H9 (cell line): ENCODE data around the gene RGP1. TPM values are rescaled to one million over a fixed set of nuclear protein-coding genes. Genes with fewer than 3 reads are reported as not detected.

Source experiments
- DNase-seq: peaks from one replicate; pipeline ENCODE4 v3.0.0-alpha.2; 2017
- H2AFZ ChIP-seq: one replicate; pipeline ENCODE4 v1.6.1; 2013; ENCODE audit warnings: mild to moderate bottlenecking, low read length, control low read depth, moderate library complexity
- H2AK5ac ChIP-seq: 2 replicates; pipeline ENCODE4 v1.6.1; 2013; ENCODE audit warnings: low read length, control low read depth, mixed read lengths; ENCODE audit not compliant: insufficient read length
- H2BK120ac ChIP-seq: one replicate; pipeline ENCODE4 v1.6.1; 2013; ENCODE audit warnings: low read depth, mild to moderate bottlenecking, low read length, control low read depth, inconsistent platforms; ENCODE audit not compliant: poor library complexity, severe bottlenecking
- H2BK12ac ChIP-seq: 2 replicates; pipeline ENCODE4 v1.6.1; 2013; ENCODE audit warnings: low read length, control low read depth, mixed read lengths, low read depth; ENCODE audit not compliant: insufficient read length
- H2BK15ac ChIP-seq: 2 replicates; pipeline ENCODE4 v1.6.1; 2013; ENCODE audit warnings: low read depth, low read length, control low read depth
- H2BK20ac ChIP-seq: one replicate; pipeline ENCODE4 v1.6.1; 2013; ENCODE audit warnings: low read depth, mild to moderate bottlenecking, low read length, control low read depth, inconsistent platforms; ENCODE audit not compliant: poor library complexity, severe bottlenecking
- H2BK5ac ChIP-seq: 2 replicates; pipeline ENCODE4 v1.6.1; 2013; ENCODE audit warnings: low read length, control low read depth, mixed read lengths; ENCODE audit not compliant: insufficient read length
- H3K14ac ChIP-seq: 2 replicates; pipeline ENCODE4 v1.6.1; 2013; ENCODE audit warnings: low read length, control low read depth; ENCODE audit not compliant: insufficient read depth
- H3K18ac ChIP-seq: 2 replicates; pipeline ENCODE4 v1.6.1; 2013; ENCODE audit warnings: low read depth, mild to moderate bottlenecking, mixed read lengths, low read length, control low read depth; ENCODE audit not compliant: insufficient read length
- H3K23ac ChIP-seq: 2 replicates; pipeline ENCODE4 v1.6.1; 2013; ENCODE audit warnings: low read length, control low read depth, mixed read lengths, low read depth; ENCODE audit not compliant: insufficient read length
- H3K23me2 ChIP-seq: 2 replicates; pipeline ENCODE4 v1.6.1; 2013; ENCODE audit warnings: low read depth, mild to moderate bottlenecking, mixed read lengths, low read length, control low read depth; ENCODE audit not compliant: insufficient read length, poor library complexity, severe bottlenecking
- H3K27ac ChIP-seq: 2 replicates; pipeline ENCODE4 v1.5.1; 2013; ENCODE audit warnings: low read length, control low read depth, mixed read lengths, low read depth; ENCODE audit not compliant: insufficient read length
- H3K27me3 ChIP-seq: 2 replicates; pipeline ENCODE4 v1.6.1; 2013; ENCODE audit warnings: low read length, control low read depth, inconsistent platforms; ENCODE audit not compliant: insufficient read depth
- H3K4ac ChIP-seq: 2 replicates; pipeline ENCODE4 v1.6.1; 2013; ENCODE audit warnings: low read depth, mild to moderate bottlenecking, control low read depth, inconsistent platforms, low read length, moderate library complexity
- H3K4me1 ChIP-seq: 2 replicates; pipeline ENCODE4 v1.6.1; 2013; ENCODE audit warnings: low read length, control low read depth, inconsistent platforms; ENCODE audit not compliant: insufficient read depth
- H3K4me2 ChIP-seq: 2 replicates; pipeline ENCODE4 v1.6.1; 2013; ENCODE audit warnings: low read length, control low read depth, mixed read lengths; ENCODE audit not compliant: insufficient read length, insufficient read depth
- H3K56ac ChIP-seq: 2 replicates; pipeline ENCODE4 v1.6.1; 2013; ENCODE audit warnings: low read depth, mild to moderate bottlenecking, mixed read lengths, low read length, control low read depth; ENCODE audit not compliant: insufficient read length
- H3K79me1 ChIP-seq: 2 replicates; pipeline ENCODE4 v1.6.1; 2013; ENCODE audit warnings: low read depth, mild to moderate bottlenecking, moderate library complexity, low read length, control low read depth, inconsistent platforms; ENCODE audit not compliant: insufficient read depth, poor library complexity, severe bottlenecking
- H3K79me2 ChIP-seq: 2 replicates; pipeline ENCODE4 v1.6.1; 2013; ENCODE audit warnings: low read length, control low read depth, inconsistent platforms; ENCODE audit not compliant: insufficient read depth
- H3K9ac ChIP-seq: 2 replicates; pipeline ENCODE4 v1.6.1; 2013; ENCODE audit warnings: low read length, control low read depth, mixed read lengths; ENCODE audit not compliant: insufficient read length; ENCODE audit errors: extremely low read depth
- H3K9me3 ChIP-seq: one replicate; pipeline ENCODE4 v1.6.1; 2013; ENCODE audit warnings: low read depth, low read length, inconsistent platforms; ENCODE audit not compliant: control insufficient read depth
- H3T11ph ChIP-seq: one replicate; pipeline ENCODE4 v1.6.1; 2013; ENCODE audit warnings: mild to moderate bottlenecking, low read length, control low read depth, inconsistent platforms
- H4K20me1 ChIP-seq: one replicate; pipeline ENCODE4 v1.6.1; 2013; ENCODE audit not compliant: control insufficient read depth, insufficient read length, insufficient read depth
- H4K5ac ChIP-seq: 2 replicates; pipeline ENCODE4 v1.6.1; 2013; ENCODE audit warnings: low read depth, mild to moderate bottlenecking, mixed read lengths, low read length, control low read depth; ENCODE audit not compliant: insufficient read length
- H4K8ac ChIP-seq: replicated peaks from 2 replicates; pipeline ENCODE4 v1.6.1; 2013; ENCODE audit warnings: low read length, control low read depth, mixed read lengths, low read depth; ENCODE audit not compliant: insufficient read length
- H4K91ac ChIP-seq: 2 replicates; pipeline ENCODE4 v1.6.1; 2013; ENCODE audit warnings: low read depth, mild to moderate bottlenecking, moderate library complexity, mixed read lengths, low read length, control low read depth; ENCODE audit not compliant: insufficient read length
- H3K27ac Mint-ChIP-seq, 3 experiments: 2 replicates in 2 of 3; 3 replicates in 1 of 3; pipeline ENCODE4 v1.8.0; 2020 to 2021; ENCODE audit warnings: mixed read lengths in 3 of 3, mild to moderate bottlenecking in 1 of 3, moderate library complexity in 1 of 3
- H3K27me3 Mint-ChIP-seq: 2 replicates; pipeline ENCODE4 v1.8.0; 2021; ENCODE audit warnings: low read depth, mild to moderate bottlenecking, moderate library complexity, mixed read lengths
- H3K36me3 Mint-ChIP-seq, 3 experiments: 2 replicates in 2 of 3; 3 replicates in 1 of 3; pipeline ENCODE4 v1.8.0; 2020 to 2021; ENCODE audit warnings: low read depth in 3 of 3, mixed read lengths in 3 of 3; ENCODE audit not compliant: insufficient read depth in 1 of 3
- H3K4me1 Mint-ChIP-seq, 2 experiments: 2 replicates each; pipeline ENCODE4 v1.8.0; 2020; ENCODE audit warnings: mixed read lengths in 2 of 2
- H3K4me3 Mint-ChIP-seq, 2 experiments: 2 replicates in 1 of 2; 3 replicates in 1 of 2; pipeline ENCODE4 v1.8.0; 2020 to 2021; ENCODE audit warnings: mild to moderate bottlenecking in 2 of 2, mixed read lengths in 2 of 2, moderate library complexity in 1 of 2
- H3K9me3 Mint-ChIP-seq, 2 experiments: 2 replicates in 1 of 2; 3 replicates in 1 of 2; pipeline ENCODE4 v1.8.0; 2020; ENCODE audit warnings: mild to moderate bottlenecking in 2 of 2, mixed read lengths in 2 of 2, moderate library complexity in 1 of 2
- WGBS: extraction: QIAGEN DNeasy Blood & Tissue Kit; methylation state at CpG from one replicate; pipeline ENCODE4 v1.1.7; 2013; ENCODE audit warnings: missing lambda C conversion rate, low lambda C conversion rate, mixed read lengths; ENCODE audit not compliant: insufficient read length; ENCODE audit errors: extremely low coverage; 5-methylcytosine and 5-hydroxymethylcytosine counted together
- total RNA-seq: library from RNA; stranded (reverse); gene quantifications from 2 replicates; pipeline ENCODE4 v1.2.1, GENCODE V29; 2021
- TF ChIP-seq, protein P1 (sequence below): fragments of 200-600 bp; sonication (generic); conservative IDR thresholded peaks from 3 replicates; pipeline ENCODE4 v1.8.0; 2021; ENCODE audit warnings: antibody characterized with exemption, mild to moderate bottlenecking

Gene RGP1
- total RNA-seq, 1 experiment from 2014 or later: 25.7 TPM

GRCh38 chr9:35790385-35791296 is 41.6 kb downstream of the RGP1 start:
- H3K56ac ChIP-seq: no peak overlapping the region
- H4K91ac ChIP-seq: no peak overlapping the region
- no peaks in the 10 kb centered on the region for H3K4me1 ChIP-seq
- no peak overlapping the region for H2AFZ ChIP-seq
- H4K20me1 ChIP-seq: no peaks in the 10 kb centered on the region
- H3K4ac ChIP-seq: no peak overlapping the region
- Mint-ChIP-seq H3K4me3 (peak overlapping the region; percentile 77 to 85), H3K9me3 (no peaks in the 10 kb centered on the region), H3K27me3 (peaks cover 4% of the 10 kb centered on the region), H3K36me3 (peaks cover 0 to 11% (median 8%) of the 10 kb centered on the region in 3 experiments; a peak in 6 of 7 replicates), H3K4me1 (peaks cover 17 to 19% of the 10 kb centered on the region in 2 experiments), H3K27ac (peak overlapping the region in 1 of 3 experiments; percentile 64; a peak in 1 of 7 replicates)
- no peak overlapping the region for H3K23ac ChIP-seq
- H2BK5ac ChIP-seq: no peak overlapping the region
- H3T11ph ChIP-seq: no peak overlapping the region
- no peak overlapping the region for H2AK5ac ChIP-seq
- H3K14ac ChIP-seq: peak overlapping the region; percentile 85
- no peak overlapping the region for H2BK120ac ChIP-seq
- H3K9ac ChIP-seq: no peak overlapping the region
- H2BK20ac ChIP-seq: no peak overlapping the region
- H3K4me2 ChIP-seq: peak overlapping the region; percentile 66
- H3K79me2 ChIP-seq: no peaks in the 10 kb centered on the region
- peak; percentile 75 for DNase-seq
- no peak overlapping the region for H2BK12ac ChIP-seq
- no peaks in the 10 kb centered on the region for H3K9me3 ChIP-seq
- no peak overlapping the region for H4K5ac ChIP-seq
- no peak overlapping the region for H2BK15ac ChIP-seq
- no peak overlapping the region for H3K27ac ChIP-seq
- no peak overlapping the region for H4K8ac ChIP-seq
- WGBS: no CpG with 5 or more reads among the region's 37 CpGs
- peaks cover 3% of the 10 kb centered on the region for H3K23me2 ChIP-seq
- no peaks in the 10 kb centered on the region for H3K79me1 ChIP-seq
- TF ChIP-seq, protein P1, sequence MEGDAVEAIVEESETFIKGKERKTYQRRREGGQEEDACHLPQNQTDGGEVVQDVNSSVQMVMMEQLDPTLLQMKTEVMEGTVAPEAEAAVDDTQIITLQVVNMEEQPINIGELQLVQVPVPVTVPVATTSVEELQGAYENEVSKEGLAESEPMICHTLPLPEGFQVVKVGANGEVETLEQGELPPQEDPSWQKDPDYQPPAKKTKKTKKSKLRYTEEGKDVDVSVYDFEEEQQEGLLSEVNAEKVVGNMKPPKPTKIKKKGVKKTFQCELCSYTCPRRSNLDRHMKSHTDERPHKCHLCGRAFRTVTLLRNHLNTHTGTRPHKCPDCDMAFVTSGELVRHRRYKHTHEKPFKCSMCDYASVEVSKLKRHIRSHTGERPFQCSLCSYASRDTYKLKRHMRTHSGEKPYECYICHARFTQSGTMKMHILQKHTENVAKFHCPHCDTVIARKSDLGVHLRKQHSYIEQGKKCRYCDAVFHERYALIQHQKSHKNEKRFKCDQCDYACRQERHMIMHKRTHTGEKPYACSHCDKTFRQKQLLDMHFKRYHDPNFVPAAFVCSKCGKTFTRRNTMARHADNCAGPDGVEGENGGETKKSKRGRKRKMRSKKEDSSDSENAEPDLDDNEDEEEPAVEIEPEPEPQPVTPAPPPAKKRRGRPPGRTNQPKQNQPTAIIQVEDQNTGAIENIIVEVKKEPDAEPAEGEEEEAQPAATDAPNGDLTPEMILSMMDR: peak; percentile 89
- H3K27me3 ChIP-seq: no peaks in the 10 kb centered on the region
- peak overlapping the region; percentile 45 for H3K18ac ChIP-seq
